ENCODE data around the gene RPL27A. TPM values are rescaled to one million over a fixed set of nuclear protein-coding genes. Genes with fewer than 3 reads are reported as not detected.

The RPL27A gene
- polyA plus RNA-seq, 1 of the 3 experiments (the other 2 are of a cell fraction): 1,162 TPM

- TF ChIP-seq RCOR1 (IDR thresholded peaks at IDR 0.05; ENCODE audit: low read length) (no peak), GATA2 (CRISPR knock-in tag; IDR thresholded peaks at IDR 0.05) (0 out of 2 replicates have a peak, but pooled peaks have one; percentile 23), SIN3A (IDR thresholded peaks at IDR 0.05; ENCODE audit: borderline replicate concordance, low read depth, low read length) (peak; percentile 94; the same call in 1 of the 2 replicates), FOSL2 (IDR thresholded peaks at IDR 0.05; ENCODE audit: borderline replicate concordance, low read depth) (peak; percentile 64; the same call in 1 of the 2 replicates), RXRA (IDR thresholded peaks at IDR 0.05; ENCODE audit: borderline replicate concordance, low read depth) (peak; percentile 29; the same call in 1 of the 2 replicates), TCF12 (IDR thresholded peaks at IDR 0.05) (peak; percentile 47; the same call in 1 of the 2 replicates), MXI1 (IDR thresholded peaks at IDR 0.05; ENCODE audit: low read depth, low read length) (peak; percentile 94), NFIC (IDR thresholded peaks at IDR 0.05; ENCODE audit: borderline replicate concordance) (peak; percentile 4; the same call in 1 of the 2 replicates), FOXJ3 (CRISPR knock-in tag; IDR thresholded peaks at IDR 0.05) (no peak), YY1 (IDR thresholded peaks at IDR 0.05; ENCODE audit: low read depth) (peak; percentile 26), GABPA (IDR thresholded peaks at IDR 0.05; ENCODE audit: low read depth) (peak; percentile 98), RAD21 (IDR thresholded peaks at IDR 0.05; ENCODE audit: low read length) (peak; percentile 50), TEAD4 (IDR thresholded peaks at IDR 0.05; ENCODE audit: borderline replicate concordance, insufficient read depth) (no peak), CTCF (IDR thresholded peaks at IDR 0.05) (peak; percentile 36), USF2 (IDR thresholded peaks at IDR 0.05; ENCODE audit: borderline replicate concordance, low read depth, low read length) (no peak), IRF3 (IDR thresholded peaks at IDR 0.05; ENCODE audit: low read depth, low read length) (no peak), ELF1 (IDR thresholded peaks at IDR 0.05) (peak; percentile 94)
- TF ChIP-seq, protein P1, sequence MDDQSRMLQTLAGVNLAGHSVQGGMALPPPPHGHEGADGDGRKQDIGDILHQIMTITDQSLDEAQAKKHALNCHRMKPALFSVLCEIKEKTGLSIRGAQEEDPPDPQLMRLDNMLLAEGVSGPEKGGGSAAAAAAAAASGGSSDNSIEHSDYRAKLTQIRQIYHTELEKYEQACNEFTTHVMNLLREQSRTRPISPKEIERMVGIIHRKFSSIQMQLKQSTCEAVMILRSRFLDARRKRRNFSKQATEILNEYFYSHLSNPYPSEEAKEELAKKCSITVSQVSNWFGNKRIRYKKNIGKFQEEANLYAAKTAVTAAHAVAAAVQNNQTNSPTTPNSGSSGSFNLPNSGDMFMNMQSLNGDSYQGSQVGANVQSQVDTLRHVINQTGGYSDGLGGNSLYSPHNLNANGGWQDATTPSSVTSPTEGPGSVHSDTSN (IDR thresholded peaks at IDR 0.05): peak; percentile 66
- TF ChIP-seq, protein P2, sequence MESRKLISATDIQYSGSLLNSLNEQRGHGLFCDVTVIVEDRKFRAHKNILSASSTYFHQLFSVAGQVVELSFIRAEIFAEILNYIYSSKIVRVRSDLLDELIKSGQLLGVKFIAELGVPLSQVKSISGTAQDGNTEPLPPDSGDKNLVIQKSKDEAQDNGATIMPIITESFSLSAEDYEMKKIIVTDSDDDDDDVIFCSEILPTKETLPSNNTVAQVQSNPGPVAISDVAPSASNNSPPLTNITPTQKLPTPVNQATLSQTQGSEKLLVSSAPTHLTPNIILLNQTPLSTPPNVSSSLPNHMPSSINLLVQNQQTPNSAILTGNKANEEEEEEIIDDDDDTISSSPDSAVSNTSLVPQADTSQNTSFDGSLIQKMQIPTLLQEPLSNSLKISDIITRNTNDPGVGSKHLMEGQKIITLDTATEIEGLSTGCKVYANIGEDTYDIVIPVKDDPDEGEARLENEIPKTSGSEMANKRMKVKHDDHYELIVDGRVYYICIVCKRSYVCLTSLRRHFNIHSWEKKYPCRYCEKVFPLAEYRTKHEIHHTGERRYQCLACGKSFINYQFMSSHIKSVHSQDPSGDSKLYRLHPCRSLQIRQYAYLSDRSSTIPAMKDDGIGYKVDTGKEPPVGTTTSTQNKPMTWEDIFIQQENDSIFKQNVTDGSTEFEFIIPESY (IDR thresholded peaks at IDR 0.05; ENCODE audit: borderline replicate concordance, low read depth): peak; percentile 66; the same call in 1 of the 2 replicates
Observed at GRCh38 chr11:8688414-8689362, 6.1 kb downstream of the RPL27A start (continued).
